GM11168 (cell line): ENCODE data around the gene HIBADH.
"Not testable (repeated sequence)": the region's sequence is repeated elsewhere in the genome, so short reads cannot be mapped to it uniquely, and the experiment has no call there.

Experiments used
- in situ Hi-C: fragments of 300-500 bp; cut with MboI; formaldehyde crosslinking; loops from one replicate; pipeline ENCODE4 v1.12.0; 2022; ENCODE audit warnings: low sequenced_read_pairs; ENCODE audit not compliant: unreplicated experiment

HIBADH gene

GRCh38 chr7:27684491-27684890, 21.8 kb upstream of the HIBADH start:
- in situ Hi-C loops: no loop called here

- in situ Hi-C loops: no loop called here
These were observed 17.9 kb upstream of the HIBADH start for GRCh38 chr7:27680610-27681009.

GRCh38 chr7:27678617-27679260, 16.1 kb upstream of the HIBADH start:
- in situ Hi-C loops: no loop called here

- in situ Hi-C loops: no loop called here
These were observed 15.4 kb upstream of the HIBADH start for GRCh38 chr7:27677912-27678612.

- in situ Hi-C loops: not testable (repeated sequence)
These were observed 11.4 kb upstream of the HIBADH start for GRCh38 chr7:27674126-27674525.

- in situ Hi-C loops: no loop called here
These were observed 9.0 kb upstream of the HIBADH start for GRCh38 chr7:27671675-27672074.

GRCh38 chr7:27670676-27671075, 8.0 kb upstream of the HIBADH start:
- in situ Hi-C loops: no loop called here

- in situ Hi-C loops: no loop called here
These were observed 7.5 kb upstream of the HIBADH start for GRCh38 chr7:27670177-27670576.

GRCh38 chr7:27665531-27665930, 2.8 kb upstream of the HIBADH start:
- in situ Hi-C loops: no loop called here

- in situ Hi-C loops: no loop called here
These were observed 1.3 kb upstream of the HIBADH start for GRCh38 chr7:27663989-27664331.

GRCh38 chr7:27661811-27662489, 733 bp downstream of the HIBADH start:
- in situ Hi-C loops: no loop called here

GRCh38 chr7:27656724-27657123, 6.0 kb downstream of the HIBADH start:
- in situ Hi-C loops: no loop called here

- in situ Hi-C loops: no loop called here
These were observed 7.5 kb downstream of the HIBADH start for GRCh38 chr7:27655184-27655583.

- in situ Hi-C loops: no loop called here
These were observed 10.2 kb downstream of the HIBADH start for GRCh38 chr7:27652518-27652917.

- in situ Hi-C loops: no loop called here
These were observed 11.0 kb downstream of the HIBADH start for GRCh38 chr7:27651702-27652101.

- in situ Hi-C loops: no loop called here
These were observed 12.4 kb downstream of the HIBADH start for GRCh38 chr7:27650283-27650682.

- in situ Hi-C loops: no loop called here
These were observed 15.2 kb downstream of the HIBADH start for GRCh38 chr7:27647489-27647888.

- in situ Hi-C loops: no loop called here
These were observed 15.6 kb downstream of the HIBADH start for GRCh38 chr7:27647046-27647445.

- in situ Hi-C loops: no loop called here
These were observed 20.4 kb downstream of the HIBADH start for GRCh38 chr7:27642271-27642670.

- in situ Hi-C loops: no loop called here
These were observed 21.0 kb downstream of the HIBADH start for GRCh38 chr7:27641581-27642230.
